ENCODE results near the gene DAP. TPM values are rescaled to one million over a fixed set of nuclear protein-coding genes. Genes with fewer than 3 reads are reported as not detected.

DAP gene
- total and polyA plus RNA-seq, 10 of the 15 experiments (the other 5 are each of a cell fraction or from before 2014, with no cell fraction given): 12.9 to 130 (median 49.9) TPM

- no peak for FAIRE-seq
- no TSS peak for BruUV-seq (replicated peaks)
- no peak overlapping the region for H2AFZ ChIP-seq (ENCODE audit: control insufficient read depth, low read depth, low read length)
- WGBS (ENCODE audit: insufficient coverage, insufficient replicate concordance, low lambda C conversion rate, missing lambda C conversion rate): 67% methylated on average over 7 of the region's 7 CpGs
- peaks cover 7 to 9% of the 10 kb centered on the region in 2 experiments for H3K36me3 ChIP-seq (ENCODE audit: control insufficient read depth in 2 of 2, insufficient read depth in 2 of 2, low read length in 1 of 2)
- POLR2A ChIA-PET: interaction anchor here (0.5 to 1.2 kb wide), 4 partner anchors 58 to 163 kb away, joined by 3 to 4 read pairs (median 3); partner anchors contain the start of gene DAP
- H3K79me2 ChIP-seq (ENCODE audit: control insufficient read depth, insufficient read depth, low read length): peaks cover 11% of the 10 kb centered on the region
- CTCF ChIA-PET: interaction anchor here (0.8 to 4.6 kb wide), 26 partner anchors 10 to 420 kb away, joined by 3 to 26 read pairs (median 4); no protein-coding TSS in a partner anchor
- H3K4me2 ChIP-seq (ENCODE audit: control insufficient read depth, insufficient read depth): no peak overlapping the region
- in situ Hi-C loops (cut with MboI): no loop called here
- no peak for DNase-seq (ENCODE audit: low read depth, low spot score)
- no peaks in the 10 kb centered on the region for H3K9me3 ChIP-seq (replicated peaks; ENCODE audit: control insufficient read depth, insufficient read depth, low read length)
- H3K27me3 ChIP-seq (replicated peaks in 1 of 2; ENCODE audit: control insufficient read depth in 2 of 2, insufficient read depth in 2 of 2, low read length in 1 of 2): no peaks in the 10 kb centered on the region
- no peak overlapping the region for H3K4me3 ChIP-seq
- no peak overlapping the region for H3K27ac ChIP-seq (ENCODE audit: control insufficient read depth, insufficient read depth)
- H3K9ac ChIP-seq (ENCODE audit: control insufficient read depth, insufficient read depth, low read length): no peak overlapping the region
- RAD21 ChIA-PET (ENCODE audit: unreplicated experiment): interaction anchor here (0.8 to 2.0 kb wide), 12 partner anchors 8 to 335 kb away, joined by 3 to 12 read pairs (median 4); partner anchors contain the start of gene DAP
- intact Hi-C loops (cut with micrococcal nuclease; ENCODE audit: unreplicated experiment): loop anchor here (5.0 kb wide), 1 partner anchor 334 kb away; no protein-coding TSS in a partner anchor
- H4K20me1 ChIP-seq (ENCODE audit: control insufficient read depth, insufficient read depth): no peaks in the 10 kb centered on the region
- H3K4me1 ChIP-seq (ENCODE audit: control insufficient read depth, insufficient read depth, low read length): peaks cover 44% of the 10 kb centered on the region
- ATAC-seq: no peak
- SMC1A ChIA-PET (ENCODE audit: uncharacterized antibody, unreplicated experiment): interaction anchor here (0.7 to 2.4 kb wide), 14 partner anchors 9 to 260 kb away, joined by 3 to 10 read pairs (median 4); no protein-coding TSS in a partner anchor
- TF ChIP-seq FOXK2 (IDR thresholded peaks at IDR 0.05): no peak
- TF ChIP-seq TCF12 (IDR thresholded peaks at IDR 0.05; ENCODE audit: low read depth, low read length): no peak
- no peak for TF ChIP-seq BMI1 (IDR thresholded peaks at IDR 0.05; ENCODE audit: borderline replicate concordance)
- TF ChIP-seq SREBF1 (IDR thresholded peaks at IDR 0.05; ENCODE audit: low read length): no peak
- no peak for TF ChIP-seq PRDM15 (CRISPR knock-in tag; IDR thresholded peaks at IDR 0.05)
- no peak for TF ChIP-seq CBX5 (IDR thresholded peaks at IDR 0.05; ENCODE audit: low read depth)
- no peak for TF ChIP-seq ESRRA (IDR thresholded peaks at IDR 0.05; ENCODE audit: low read length)
- no peak for TF ChIP-seq STAT3 (IDR thresholded peaks at IDR 0.05; ENCODE audit: low read depth, low read length)
- TF ChIP-seq RB1 (IDR thresholded peaks at IDR 0.05; ENCODE audit: borderline replicate concordance): no peak
- TF ChIP-seq HSF1 (IDR thresholded peaks at IDR 0.05; ENCODE audit: low read depth, low read length): no peak
- no peak for TF ChIP-seq EP300 (IDR thresholded peaks at IDR 0.05; ENCODE audit: borderline replicate concordance in 1 of 2, control insufficient read depth in 1 of 2, low read depth in 2 of 2, low read length in 2 of 2)
- TF ChIP-seq ZNF592 (IDR thresholded peaks at IDR 0.05): no peak
- no peak for TF ChIP-seq ATF3 (IDR thresholded peaks at IDR 0.05; ENCODE audit: borderline replicate concordance, extremely low read depth, low read depth, low read length)
Measured at GRCh38 chr5:10702911-10703491, 58.0 kb downstream of the DAP start.

Data from GM12878 (cell line).